Endothelial cell (in vitro differentiated cells): ENCODE data around the gene LYSMD4. TPM values are rescaled to one million over a fixed set of nuclear protein-coding genes. Genes with fewer than 3 reads are reported as not detected.

ENCODE experiments used
- DNase-seq: peaks from one replicate; pipeline ENCODE4 v3.0.0; 2021; ENCODE audit warnings: low spot score
- H3K27ac Mint-ChIP-seq: one replicate; pipeline ENCODE4 v1.8.0; 2021; ENCODE audit warnings: mixed read lengths, inconsistent platforms; ENCODE audit not compliant: unreplicated experiment
- H3K27me3 Mint-ChIP-seq: one replicate; pipeline ENCODE4 v1.8.0; 2021; ENCODE audit warnings: mild to moderate bottlenecking, moderate library complexity, mixed read lengths, inconsistent platforms; ENCODE audit not compliant: unreplicated experiment
- H3K36me3 Mint-ChIP-seq: one replicate; pipeline ENCODE4 v1.8.0; 2021; ENCODE audit warnings: mild to moderate bottlenecking, low read depth, mixed read lengths, inconsistent platforms; ENCODE audit not compliant: unreplicated experiment
- H3K4me1 Mint-ChIP-seq: one replicate; pipeline ENCODE4 v1.8.0; 2021; ENCODE audit warnings: mild to moderate bottlenecking, mixed read lengths, inconsistent platforms; ENCODE audit not compliant: unreplicated experiment
- H3K4me3 Mint-ChIP-seq: one replicate; pipeline ENCODE4 v1.8.0; 2021; ENCODE audit warnings: mild to moderate bottlenecking, mixed read lengths, inconsistent platforms; ENCODE audit not compliant: unreplicated experiment
- H3K9me3 Mint-ChIP-seq: one replicate; pipeline ENCODE4 v1.8.0; 2021; ENCODE audit warnings: mixed read lengths, inconsistent platforms; ENCODE audit not compliant: unreplicated experiment
- total RNA-seq: library from RNA; stranded (reverse); fragmentation: NEBNext Ultra II Directional; extraction: Animal tissue kit (Norgen Biotek cat#: 25700); gene quantifications from one replicate; pipeline ENCODE4 v1.2.1, GENCODE V29; 2021; ENCODE audit not compliant: unreplicated experiment
- TF ChIP-seq, protein P1 (sequence below): fragments of 200-600 bp; sonication (generic); IDR thresholded peaks from one replicate; pipeline ENCODE4 v1.5.0; 2021; ENCODE audit warnings: antibody characterized with exemption; ENCODE audit not compliant: unreplicated experiment

The LYSMD4 gene
- total RNA-seq, 1 donor from 2014 or later: 13.1 TPM

DNA sequence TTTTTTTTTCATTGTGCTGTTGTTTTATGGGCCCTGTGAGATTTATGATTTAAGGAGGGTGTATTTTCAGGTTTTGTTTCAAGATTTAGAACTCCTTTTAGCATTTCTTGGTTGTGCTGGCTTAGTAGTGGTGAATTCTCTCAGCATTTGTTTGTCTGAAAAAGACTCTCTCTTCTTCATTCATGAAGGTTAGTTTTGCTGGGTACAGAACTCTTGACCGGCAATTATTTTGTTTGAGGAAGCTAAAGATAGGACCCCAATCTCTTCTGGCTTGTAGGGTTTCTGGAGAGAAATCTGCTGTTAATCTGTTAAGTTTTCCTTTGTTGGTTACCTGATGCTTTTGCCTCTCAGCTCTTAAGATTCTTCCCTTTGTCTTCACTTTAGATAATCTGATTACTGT lies 46.9 kb downstream of the LYSMD4 start:
- TF ChIP-seq, protein P1, sequence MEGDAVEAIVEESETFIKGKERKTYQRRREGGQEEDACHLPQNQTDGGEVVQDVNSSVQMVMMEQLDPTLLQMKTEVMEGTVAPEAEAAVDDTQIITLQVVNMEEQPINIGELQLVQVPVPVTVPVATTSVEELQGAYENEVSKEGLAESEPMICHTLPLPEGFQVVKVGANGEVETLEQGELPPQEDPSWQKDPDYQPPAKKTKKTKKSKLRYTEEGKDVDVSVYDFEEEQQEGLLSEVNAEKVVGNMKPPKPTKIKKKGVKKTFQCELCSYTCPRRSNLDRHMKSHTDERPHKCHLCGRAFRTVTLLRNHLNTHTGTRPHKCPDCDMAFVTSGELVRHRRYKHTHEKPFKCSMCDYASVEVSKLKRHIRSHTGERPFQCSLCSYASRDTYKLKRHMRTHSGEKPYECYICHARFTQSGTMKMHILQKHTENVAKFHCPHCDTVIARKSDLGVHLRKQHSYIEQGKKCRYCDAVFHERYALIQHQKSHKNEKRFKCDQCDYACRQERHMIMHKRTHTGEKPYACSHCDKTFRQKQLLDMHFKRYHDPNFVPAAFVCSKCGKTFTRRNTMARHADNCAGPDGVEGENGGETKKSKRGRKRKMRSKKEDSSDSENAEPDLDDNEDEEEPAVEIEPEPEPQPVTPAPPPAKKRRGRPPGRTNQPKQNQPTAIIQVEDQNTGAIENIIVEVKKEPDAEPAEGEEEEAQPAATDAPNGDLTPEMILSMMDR: no peak
- no peak for DNase-seq
- no peak overlapping the region for H3K27ac Mint-ChIP-seq
- H3K4me3 Mint-ChIP-seq: no peak overlapping the region
- peaks cover 15% of the 10 kb centered on the region for H3K36me3 Mint-ChIP-seq
- peaks cover 4% of the 10 kb centered on the region for H3K27me3 Mint-ChIP-seq
- peaks cover 10% of the 10 kb centered on the region for H3K4me1 Mint-ChIP-seq
- no peaks in the 10 kb centered on the region for H3K9me3 Mint-ChIP-seq

DNA sequence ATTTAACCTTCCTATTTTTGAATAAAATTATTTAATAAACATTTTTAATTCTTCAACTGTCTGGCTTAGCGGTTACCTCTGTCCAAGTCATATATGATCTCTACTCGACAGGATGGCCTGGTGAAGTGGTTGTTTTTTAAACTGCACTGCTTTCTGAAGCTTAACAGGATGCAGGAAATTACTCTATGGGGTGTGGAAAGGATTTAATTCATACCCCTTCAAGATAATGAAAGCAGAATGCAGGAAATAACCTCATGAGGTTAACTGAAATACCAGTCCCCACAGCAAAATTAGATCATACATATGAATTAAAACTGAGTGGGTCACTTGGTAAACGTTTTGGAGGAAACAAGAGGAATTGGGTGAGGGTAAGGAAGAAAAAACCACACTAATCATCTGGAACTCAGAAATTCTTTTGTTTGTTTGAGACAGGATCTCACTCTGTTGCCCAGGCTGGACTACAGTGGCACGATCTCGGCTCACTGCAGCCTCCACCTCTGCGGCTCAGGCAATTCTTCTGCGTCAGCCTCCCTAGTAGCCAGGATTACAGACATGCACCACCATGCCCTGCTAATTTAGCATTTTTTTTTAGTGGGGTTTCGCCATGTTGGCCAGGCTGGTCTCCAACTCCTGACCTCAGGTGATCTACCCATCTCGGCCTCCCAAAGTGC lies 50.1 kb downstream of the LYSMD4 start:
- Mint-ChIP-seq H3K9me3 (no peaks in the 10 kb centered on the region), H3K27ac (peak overlapping the region; percentile 83), H3K36me3 (peaks cover 15% of the 10 kb centered on the region), H3K4me1 (peaks cover 10% of the 10 kb centered on the region), H3K4me3 (no peak overlapping the region), H3K27me3 (peaks cover 3% of the 10 kb centered on the region)
- TF ChIP-seq, protein P1: no peak
- DNase-seq: no peak

DNA sequence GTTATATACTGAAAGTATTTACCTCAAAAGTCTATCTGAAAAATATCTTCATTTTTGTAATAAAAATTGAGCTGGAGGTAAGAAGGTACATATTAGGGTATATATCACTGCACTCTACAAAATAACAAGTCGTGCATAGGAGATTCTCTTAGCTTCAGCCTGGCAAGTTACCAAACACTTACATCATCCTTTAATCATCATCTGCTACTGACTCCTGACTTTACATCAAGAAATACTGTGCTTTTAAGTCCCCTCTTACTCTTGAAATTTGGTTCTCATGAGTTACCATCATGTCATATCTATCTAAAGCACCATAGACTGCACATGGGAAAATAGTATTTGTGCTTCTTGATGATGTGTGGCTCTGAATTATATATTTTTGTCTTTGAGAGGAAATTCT lies 50.8 kb downstream of the LYSMD4 start:
- Mint-ChIP-seq H3K4me3 (no peak overlapping the region), H3K27me3 (peaks cover 3% of the 10 kb centered on the region), H3K27ac (no peak overlapping the region), H3K36me3 (peaks cover 15% of the 10 kb centered on the region), H3K9me3 (no peaks in the 10 kb centered on the region), H3K4me1 (peaks cover 10% of the 10 kb centered on the region)
- TF ChIP-seq, protein P1: no peak
- no peak for DNase-seq

DNA sequence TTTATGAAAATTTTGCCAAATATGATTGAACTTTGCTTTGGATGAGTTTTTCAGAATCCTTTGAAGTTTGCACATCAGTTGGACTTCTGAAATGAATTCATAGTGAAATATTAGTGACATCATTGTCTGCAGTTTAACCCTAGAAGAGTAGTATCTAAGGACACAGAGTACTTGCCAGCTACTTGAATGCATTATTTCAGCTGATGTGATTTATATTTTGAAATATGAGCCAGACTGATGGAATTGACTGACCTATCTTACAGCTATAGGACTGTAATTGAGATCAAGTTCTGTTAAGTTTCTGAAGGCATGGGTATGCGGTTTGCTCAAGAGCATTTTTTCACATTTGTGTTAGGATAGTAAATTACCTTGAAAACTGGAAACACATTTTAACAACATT lies 51.2 kb downstream of the LYSMD4 start:
- H3K27me3 Mint-ChIP-seq: peaks cover 3% of the 10 kb centered on the region
- no peaks in the 10 kb centered on the region for H3K9me3 Mint-ChIP-seq
- H3K4me1 Mint-ChIP-seq: peaks cover 10% of the 10 kb centered on the region
- H3K36me3 Mint-ChIP-seq: peaks cover 15% of the 10 kb centered on the region
- H3K4me3 Mint-ChIP-seq: no peak overlapping the region
- TF ChIP-seq, protein P1: no peak
- no peak for DNase-seq
- no peak overlapping the region for H3K27ac Mint-ChIP-seq

DNA sequence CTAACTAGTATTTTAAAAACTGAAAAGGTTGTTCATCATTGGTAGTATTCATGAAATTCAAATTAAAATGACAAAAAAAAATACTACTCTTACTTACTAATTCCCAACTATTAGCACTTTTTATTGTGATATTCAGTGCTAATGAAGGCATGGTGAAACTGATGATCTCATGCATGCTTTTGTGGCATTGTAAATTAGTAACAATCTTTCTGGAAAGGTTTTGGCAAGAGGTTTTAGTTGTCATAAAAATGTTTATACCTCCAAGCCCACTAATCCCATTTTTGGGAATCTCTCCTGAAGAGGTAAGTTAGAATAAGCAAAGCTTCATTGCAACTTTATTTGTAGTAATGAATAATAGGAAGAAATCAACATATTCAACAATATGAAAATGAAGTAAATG lies 53.0 kb downstream of the LYSMD4 start:
- H3K27ac Mint-ChIP-seq: no peak overlapping the region
- peaks cover 15% of the 10 kb centered on the region for H3K36me3 Mint-ChIP-seq
- H3K4me1 Mint-ChIP-seq: peaks cover 10% of the 10 kb centered on the region
- H3K27me3 Mint-ChIP-seq: peaks cover 3% of the 10 kb centered on the region
- TF ChIP-seq, protein P1: no peak
- no peaks in the 10 kb centered on the region for H3K9me3 Mint-ChIP-seq
- no peak overlapping the region for H3K4me3 Mint-ChIP-seq
- no peak for DNase-seq
